Measurements from ENCODE around the gene E2F4. TPM values are rescaled to one million over a fixed set of nuclear protein-coding genes. Genes with fewer than 3 reads are reported as not detected.

Gene E2F4
- total and polyA plus RNA-seq, 9 of the 15 experiments (the other 6 are each of a cell fraction or from before 2014, with no cell fraction given) = 9.7 to 139 (median 106) TPM

DNA sequence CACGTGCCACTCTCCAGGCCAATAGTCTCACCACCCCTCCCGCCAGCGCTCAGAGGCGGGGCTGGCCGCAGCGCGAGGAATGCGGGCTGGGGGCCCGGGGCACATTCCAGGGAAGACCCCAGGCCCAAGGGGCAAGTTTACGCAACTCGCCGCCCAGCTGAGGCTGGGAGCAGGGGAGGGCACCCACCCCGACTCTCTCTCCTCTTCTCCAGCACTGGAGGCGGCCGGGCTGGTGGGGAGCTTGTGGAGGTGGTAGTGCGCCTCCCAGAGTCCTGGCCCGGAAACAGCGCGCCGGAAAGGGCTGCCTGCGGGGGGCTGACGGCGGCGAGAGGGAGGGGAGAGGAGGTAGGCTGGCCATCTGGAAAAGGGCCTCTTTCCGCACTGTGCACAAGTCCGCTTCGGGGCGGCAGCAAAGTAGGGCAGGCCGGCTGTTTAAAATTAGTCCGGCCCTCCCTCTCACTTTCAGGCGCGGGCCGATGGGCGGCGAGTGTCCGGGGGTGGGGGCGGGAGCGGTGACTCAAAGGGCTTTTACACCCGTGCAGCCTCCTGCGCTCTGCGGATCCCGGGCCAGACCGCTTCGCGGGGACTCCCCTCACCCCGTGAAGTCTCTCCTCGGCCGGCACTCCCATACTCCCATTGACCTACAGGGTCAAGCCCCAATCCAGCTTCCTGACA lies 54.3 kb downstream of the E2F4 start (continued):
- TF ChIP-seq REST (IDR thresholded peaks at IDR 0.05; ENCODE audit: borderline replicate concordance) (peak; percentile 50), REST (CRISPR knock-in tag; IDR thresholded peaks at IDR 0.05; ENCODE audit: low read depth) (0 out of 2 replicates have a peak, but pooled peaks have one; percentile 49), ZNF830 (CRISPR knock-in tag; IDR thresholded peaks at IDR 0.05) (no peak), MAZ (CRISPR knock-in tag; conservative IDR thresholded peaks at IDR 0.05 in 1 of 2, IDR thresholded peaks at IDR 0.05 in 1 of 2) (peak; percentile 96 to 98), BDP1 (IDR thresholded peaks at IDR 0.05; ENCODE audit: insufficient read depth, insufficient read length) (no peak), FOSL1 (tag; conservative IDR thresholded peaks at IDR 0.05) (peak; percentile 75), PML (IDR thresholded peaks at IDR 0.05; ENCODE audit: low read length) (0 out of 2 replicates have a peak, but pooled peaks have one; percentile 20), ZNF146 (CRISPR knock-in tag; IDR thresholded peaks at IDR 0.05; ENCODE audit: unreplicated experiment) (no peak), TFE3 (CRISPR knock-in tag; IDR thresholded peaks at IDR 0.05) (no peak), ZNF12 (CRISPR knock-in tag; IDR thresholded peaks at IDR 0.05) (0 out of 2 replicates have a peak, but pooled peaks have one; percentile 62), SUPT5H (IDR thresholded peaks at IDR 0.05) (peak; percentile 58), RBM34 (IDR thresholded peaks at IDR 0.05; ENCODE audit: borderline replicate concordance, insufficient read depth, low read length) (no peak), USF2 (CRISPR knock-in tag; IDR thresholded peaks at IDR 0.05) (peak; percentile 90), SRF (CRISPR knock-in tag; IDR thresholded peaks at IDR 0.05) (0 out of 4 replicates have a peak, but pooled peaks of 1 of the 2 experiments have one; percentile 55)
